ENCODE results near the gene ZNF787. TPM values are rescaled to one million over a fixed set of nuclear protein-coding genes. Genes with fewer than 3 reads are reported as not detected.
"Not testable (repeated sequence)": the region's sequence is repeated elsewhere in the genome, so short reads cannot be mapped to it uniquely, and the experiment has no call there.

Gene ZNF787
- total RNA-seq, 1 experiment from 2014 or later: 81.6 TPM

- DNase-seq (ENCODE audit: low read depth): no peak
These were observed 14.7 kb downstream of the ZNF787 start for GRCh38 chr19:56106397-56106849.

- DNase-seq (ENCODE audit: low read depth): not testable (repeated sequence)
These were observed 15.2 kb downstream of the ZNF787 start for GRCh38 chr19:56105831-56106396.

DNA sequence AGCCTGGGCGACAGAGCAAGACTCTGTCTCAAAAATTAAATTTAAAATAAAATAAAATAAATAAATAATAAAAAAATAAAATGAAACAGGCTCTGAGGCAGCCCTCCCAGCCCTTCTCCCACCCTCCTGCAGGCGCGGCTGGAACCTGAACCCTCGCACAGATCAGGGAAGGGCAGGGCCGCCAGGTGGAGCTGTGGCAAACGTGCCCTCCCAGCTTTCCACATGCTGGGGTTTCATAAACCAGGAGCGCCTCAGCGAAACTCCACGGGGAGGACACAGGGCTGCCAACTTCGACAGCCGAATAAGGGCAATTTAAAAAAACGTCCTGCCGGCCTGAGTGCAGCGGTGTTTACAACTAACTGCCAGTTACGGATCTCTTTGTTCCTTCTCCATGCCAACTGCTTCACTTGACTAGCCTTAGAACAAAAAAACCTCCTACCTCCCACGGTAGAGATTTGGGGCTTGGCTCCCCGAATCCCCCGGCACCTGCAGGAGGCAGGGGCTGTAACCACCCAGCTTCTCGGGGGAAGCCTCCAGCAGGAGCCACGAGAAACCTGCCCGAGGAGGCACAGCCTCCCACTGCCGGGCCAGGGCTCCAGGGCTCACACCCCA, 15.9 kb downstream of the ZNF787 start:
- DNase-seq (ENCODE audit: low read depth): no peak

GRCh38 chr19:56104423-56104822, 16.7 kb downstream of the ZNF787 start:
- no peak for DNase-seq (ENCODE audit: low read depth)

DNA sequence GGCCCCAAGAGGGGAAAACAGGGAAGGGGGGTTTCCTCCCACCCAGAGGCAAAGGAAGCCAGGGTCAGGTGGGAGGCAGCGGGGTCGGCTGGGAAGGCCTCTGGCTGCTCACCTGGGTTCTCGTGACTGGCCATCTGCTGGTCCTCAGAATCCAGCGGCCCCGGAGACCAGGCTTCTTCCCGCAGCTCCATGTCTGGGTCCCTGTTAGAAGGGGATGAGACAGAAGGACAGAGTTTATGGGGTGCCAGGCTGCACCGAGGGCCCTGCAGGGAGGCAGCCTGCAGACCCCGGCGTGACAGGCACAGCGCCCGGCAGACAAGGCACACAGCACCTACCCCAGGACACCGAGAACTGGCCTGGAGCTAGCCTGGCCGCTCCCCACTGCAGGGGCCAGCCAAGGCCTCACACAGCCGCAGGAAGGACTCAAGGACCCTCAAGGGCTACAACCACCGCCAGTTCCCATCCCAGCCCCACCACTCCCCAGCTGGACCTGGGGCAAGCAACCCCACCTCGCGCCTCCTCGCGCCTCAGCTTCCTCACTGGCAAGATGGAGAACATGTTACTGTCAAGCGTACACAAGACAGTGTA, 18.0 kb downstream of the ZNF787 start:
- DNase-seq (ENCODE audit: low read depth): no peak

DNA sequence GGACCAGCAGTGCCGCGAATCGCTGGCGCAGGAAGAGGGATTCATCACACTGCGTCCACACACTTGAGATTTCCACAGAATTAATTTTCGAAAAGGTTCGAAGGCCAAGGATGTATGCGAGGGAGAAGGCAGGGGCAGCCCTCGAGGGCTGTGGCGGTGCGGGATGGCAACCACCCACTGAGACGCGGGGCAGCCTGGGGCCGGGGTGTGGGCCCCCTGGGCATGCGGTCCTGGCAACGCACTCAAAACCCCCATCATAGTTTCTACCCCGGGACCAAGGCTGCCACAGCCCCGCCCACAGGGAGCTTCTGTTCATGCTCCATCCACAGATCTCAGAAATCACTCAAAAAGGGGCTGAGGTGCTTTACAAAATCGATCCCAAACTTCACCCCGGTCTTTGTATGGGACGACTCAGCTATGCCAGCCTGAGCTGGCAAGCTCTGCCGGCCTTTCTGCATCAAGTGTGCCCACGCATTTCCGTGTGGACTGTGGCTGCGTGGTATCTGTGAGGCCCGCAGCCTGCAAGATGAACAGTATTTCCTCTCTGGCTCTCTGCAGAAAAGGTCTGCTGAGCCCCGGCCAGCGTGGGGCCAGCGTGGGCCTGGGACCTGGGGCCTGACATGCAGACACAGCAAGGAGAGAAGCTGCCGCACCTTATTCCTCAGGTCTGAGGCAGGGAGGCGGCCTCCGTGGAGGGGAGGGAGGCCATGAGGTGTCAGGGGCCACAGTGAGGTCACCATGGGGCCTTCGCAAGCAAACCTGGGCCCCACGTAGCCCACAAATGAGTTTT, 19.2 kb downstream of the ZNF787 start:
- no peak for DNase-seq (ENCODE audit: low read depth)

GRCh38 chr19:56101095-56101494, 20.0 kb downstream of the ZNF787 start:
- no peak for DNase-seq (ENCODE audit: low read depth)

GRCh38 chr19:56099638-56100539, 21.2 kb downstream of the ZNF787 start:
- DNase-seq (ENCODE audit: low read depth): no peak

DNA sequence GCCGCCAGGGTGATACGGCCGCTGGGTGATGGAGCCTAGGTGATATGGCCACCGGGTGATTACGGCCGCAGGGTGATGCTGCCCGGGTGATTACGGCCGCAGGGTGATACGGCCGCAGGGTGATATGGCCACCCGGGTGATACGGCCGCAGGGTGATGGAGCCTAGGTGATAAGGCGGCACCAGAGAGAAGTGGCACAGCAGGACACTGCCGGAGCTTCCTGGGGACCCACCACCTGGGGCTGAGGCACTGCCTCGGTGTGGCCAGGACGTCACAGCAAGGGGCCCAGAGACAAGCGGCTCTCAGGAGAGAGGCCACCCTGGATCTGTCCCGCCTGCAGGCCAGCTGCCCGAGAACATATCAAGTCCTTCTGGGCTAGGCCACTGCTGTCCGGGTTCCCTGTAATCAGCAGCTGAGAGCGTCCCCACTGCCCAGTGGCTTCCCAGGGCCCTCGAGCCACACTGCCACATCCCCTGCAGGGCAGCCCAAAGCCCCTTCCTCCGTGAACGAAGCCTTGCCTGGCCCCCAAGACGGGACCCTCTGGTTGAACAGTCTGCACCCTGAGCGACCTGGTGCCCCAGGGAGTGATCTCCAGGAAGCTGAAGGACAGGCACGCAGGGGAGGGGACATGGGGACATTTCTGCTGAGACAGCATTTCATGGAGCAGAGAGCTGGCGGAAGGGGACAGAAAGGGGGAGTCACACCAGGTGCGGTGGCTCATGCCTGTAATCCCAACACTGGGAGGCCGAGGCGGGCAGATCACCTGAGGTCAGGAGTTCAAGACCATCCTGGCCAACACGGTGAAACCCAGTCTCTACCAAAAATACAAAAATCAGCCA, 22.1 kb downstream of the ZNF787 start:
- no peak for DNase-seq (ENCODE audit: low read depth)

DNA sequence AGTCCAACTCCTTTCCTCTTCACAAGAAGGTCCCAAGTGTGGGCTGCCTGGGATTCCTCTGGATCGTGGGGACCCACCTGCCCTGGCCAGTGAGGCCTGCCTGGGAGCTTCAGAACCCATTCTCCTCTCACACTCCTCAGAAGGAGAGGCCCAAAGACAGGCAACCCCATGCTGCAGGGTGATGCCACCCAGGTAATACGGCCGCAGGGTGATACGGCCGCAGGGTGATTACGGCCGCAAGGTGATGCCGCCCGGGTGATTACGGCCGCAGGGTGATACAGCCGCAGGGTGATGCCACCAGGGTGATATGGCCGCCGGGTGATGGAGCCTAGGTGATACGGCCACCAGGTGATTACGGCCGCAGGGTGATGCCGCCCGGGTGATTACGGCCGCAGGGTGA, 22.9 kb downstream of the ZNF787 start:
- DNase-seq (ENCODE audit: low read depth): not testable (repeated sequence)

DNA sequence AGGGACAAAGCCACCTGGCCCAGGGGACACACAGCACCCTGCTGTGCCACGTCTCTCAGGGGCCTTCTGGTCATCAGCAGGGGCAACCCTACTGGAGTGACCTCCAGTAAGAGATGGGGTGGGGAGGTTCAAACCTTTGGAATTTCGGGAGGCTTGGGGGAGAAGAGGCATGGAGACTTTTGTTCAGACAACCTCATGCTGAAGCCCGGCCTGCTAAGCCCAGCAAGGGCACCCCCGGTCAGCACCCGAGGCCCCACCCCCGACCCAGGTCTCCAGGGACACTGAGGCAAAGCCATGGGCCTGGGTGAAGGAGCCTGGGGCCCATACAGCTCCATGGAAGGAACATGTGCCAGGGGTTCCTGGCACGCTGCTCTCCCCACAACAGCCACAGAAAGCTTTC, 23.3 kb downstream of the ZNF787 start:
- DNase-seq (ENCODE audit: low read depth): no peak

GRCh38 chr19:56097306-56097705, 23.8 kb downstream of the ZNF787 start:
- DNase-seq (ENCODE audit: low read depth): no peak

DNA sequence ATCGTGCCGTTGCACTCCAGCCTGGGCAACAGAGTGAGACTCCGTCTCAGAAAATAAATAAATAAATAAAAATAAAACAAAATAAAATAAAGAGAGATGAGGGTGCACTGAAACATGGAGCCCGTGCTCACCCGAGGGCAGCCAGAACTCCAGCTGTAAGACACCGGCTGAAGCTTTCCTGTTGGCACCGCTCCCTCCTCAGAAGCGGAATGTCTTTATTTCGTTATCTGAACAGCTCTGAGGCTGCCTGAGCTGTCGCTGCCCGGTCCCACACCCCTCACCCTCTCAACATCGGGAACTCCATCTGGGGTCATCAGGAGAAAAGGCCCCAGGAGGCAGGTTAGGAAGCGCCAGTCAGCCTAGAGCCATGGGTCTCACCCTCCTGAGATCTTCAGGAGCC, 24.4 kb downstream of the ZNF787 start:
- no peak for DNase-seq (ENCODE audit: low read depth)

GRCh38 chr19:56094449-56094848, 26.6 kb downstream of the ZNF787 start:
- no peak for DNase-seq (ENCODE audit: low read depth)

DNA sequence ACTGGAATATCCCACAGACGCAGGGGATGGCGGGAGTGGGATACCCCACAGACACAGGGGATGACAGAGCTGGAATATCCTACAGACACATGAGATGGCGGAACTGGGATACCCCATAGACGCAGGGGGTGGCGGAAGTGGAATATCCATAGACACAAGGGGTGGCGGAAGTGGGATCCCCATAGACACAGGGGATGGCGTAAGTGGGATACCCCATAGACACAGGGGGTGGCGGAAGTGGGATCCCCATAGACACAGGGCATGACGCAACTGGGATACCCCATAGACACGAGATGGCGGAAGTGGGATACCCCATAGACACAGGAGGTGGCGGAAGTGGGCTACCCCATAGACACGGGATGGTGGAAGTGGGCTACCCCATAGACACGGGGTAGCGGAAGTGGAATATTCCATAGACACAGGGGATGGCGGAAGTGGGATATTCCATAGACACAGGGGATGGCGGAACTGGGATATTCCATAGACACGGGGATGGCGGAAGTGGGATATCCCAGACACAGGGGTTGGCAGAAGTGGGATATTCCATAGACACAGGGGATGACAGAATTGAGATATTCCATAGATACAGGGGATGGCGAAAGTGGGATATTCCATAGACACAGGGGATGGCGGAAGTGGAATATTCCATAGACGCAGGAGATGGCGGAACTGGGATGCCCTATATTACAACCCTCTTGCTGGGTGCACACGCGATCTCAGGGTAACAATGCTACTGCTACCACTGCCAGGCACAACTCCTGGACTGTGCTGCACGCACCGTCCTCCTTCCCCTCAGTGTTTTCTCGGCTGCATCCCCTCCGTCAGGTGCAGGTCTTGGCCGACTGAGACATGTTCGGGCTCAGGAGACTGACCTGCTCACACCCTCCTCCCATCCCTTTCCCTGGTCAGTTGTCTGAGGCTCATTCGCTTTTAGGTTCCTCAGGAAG, 28.1 kb downstream of the ZNF787 start:
- DNase-seq (ENCODE audit: low read depth): no peak

GRCh38 chr19:56091751-56092546, 29.1 kb downstream of the ZNF787 start:
- no peak for DNase-seq (ENCODE audit: low read depth)

- DNase-seq (ENCODE audit: low read depth): no peak
These were observed 30.0 kb downstream of the ZNF787 start for GRCh38 chr19:56091066-56091490.

DNA sequence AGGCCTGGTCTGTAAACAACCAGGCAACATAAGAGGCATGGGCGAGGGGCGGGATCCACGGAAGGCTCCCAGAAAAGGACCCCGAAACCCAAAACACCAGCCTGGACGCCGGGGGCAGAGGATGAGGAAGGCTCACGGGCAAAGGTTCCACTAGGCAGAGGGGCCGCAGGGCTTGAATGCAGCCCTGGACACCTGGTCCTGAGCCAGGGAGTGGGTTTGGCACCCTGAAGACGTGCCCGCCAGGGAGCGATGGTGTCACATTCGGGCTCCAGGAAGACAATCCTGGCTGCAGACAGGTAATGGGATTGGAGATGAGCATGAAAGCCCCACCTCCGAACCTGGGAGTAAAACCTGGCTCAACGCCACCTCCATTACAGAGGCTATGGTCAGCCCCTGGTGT, 31.8 kb downstream of the ZNF787 start:
- no peak for DNase-seq (ENCODE audit: low read depth)

Measured in HT1080 (cell line).